CD4-positive, alpha-beta memory T cell (primary cell): ENCODE data around the gene RBPJ. TPM values are rescaled to one million over a fixed set of nuclear protein-coding genes. Genes with fewer than 3 reads are reported as not detected.

ENCODE experiments used
- CTCF ChIA-PET: fragments of 350-600 bp; sonication (Branson Sonifier 250); formaldehyde crosslinking; loops from one replicate; lab custom pipeline; 2021; ENCODE audit warnings: inconsistent platforms; ENCODE audit not compliant: partially characterized antibody; lab: Charles Lee
- POLR2A ChIA-PET: fragments of 350-600 bp; sonication (Branson Sonifier 250); formaldehyde crosslinking; loops from one replicate; lab custom pipeline; 2021; ENCODE audit not compliant: partially characterized antibody; lab: Charles Lee
- DNase-seq, 5 donors: peaks; one replicate each; pipeline versions ENCODE4 v3.0.0 to v3.0.0-alpha.2; 2020 to 2022; ENCODE audit warnings: mixed read lengths in 1 of 5
- H3K27ac ChIP-seq: one replicate; pipeline ENCODE4 v1.7.0; 2013; ENCODE audit warnings: low read depth, low read length
- H3K27me3 ChIP-seq: 2 replicates; pipeline ENCODE4 v1.7.0; 2013; ENCODE audit warnings: mild to moderate bottlenecking, low read length, moderate library complexity; ENCODE audit not compliant: insufficient read depth
- H3K36me3 ChIP-seq: 2 replicates; pipeline ENCODE4 v1.7.0; 2013; ENCODE audit warnings: mild to moderate bottlenecking, low read length, moderate library complexity; ENCODE audit not compliant: insufficient read depth
- H3K4me1 ChIP-seq: 2 replicates; pipeline ENCODE4 v1.7.0; 2013; ENCODE audit warnings: mild to moderate bottlenecking, low read length, moderate library complexity; ENCODE audit not compliant: insufficient read depth
- H3K4me3 ChIP-seq, 2 donors: one replicate each; pipeline ENCODE4 v1.7.0; 2013; ENCODE audit warnings: low read length in 2 of 2, mild to moderate bottlenecking in 1 of 2
- H3K9me3 ChIP-seq, 2 donors: one replicate each; pipeline ENCODE4 v1.7.0; 2013; ENCODE audit warnings: low read length in 2 of 2, control low read depth in 1 of 2; ENCODE audit not compliant: control insufficient read depth in 1 of 2
- H3K27ac Mint-ChIP-seq, 7 donors: one replicate each; pipeline ENCODE4 v1.8.0; 2020 to 2021; ENCODE audit warnings: mixed read lengths in 7 of 7, mild to moderate bottlenecking in 6 of 7, inconsistent platforms in 3 of 7, moderate library complexity in 3 of 7
- H3K27me3 Mint-ChIP-seq, 2 donors: one replicate each; pipeline ENCODE4 v1.8.0; 2020 to 2021; ENCODE audit warnings: mixed read lengths in 2 of 2
- H3K36me3 Mint-ChIP-seq, 2 donors: one replicate each; pipeline ENCODE4 v1.8.0; 2020 to 2021; ENCODE audit warnings: mixed read lengths in 2 of 2, inconsistent platforms in 1 of 2, mild to moderate bottlenecking in 1 of 2
- H3K4me1 Mint-ChIP-seq, 4 donors: one replicate each; pipeline ENCODE4 v1.8.0; 2020 to 2021; ENCODE audit warnings: mixed read lengths in 4 of 4, mild to moderate bottlenecking in 1 of 4
- H3K4me3 Mint-ChIP-seq, 8 donors: one replicate each; pipeline ENCODE4 v1.8.0; 2020 to 2021; ENCODE audit warnings: mixed read lengths in 8 of 8, mild to moderate bottlenecking in 7 of 8, moderate library complexity in 6 of 8, inconsistent platforms in 3 of 8
- H3K9me3 Mint-ChIP-seq, 8 donors: one replicate each; pipeline ENCODE4 v1.8.0; 2020 to 2021; ENCODE audit warnings: mixed read lengths in 8 of 8, mild to moderate bottlenecking in 5 of 8, inconsistent platforms in 3 of 8, moderate library complexity in 1 of 8
- intact Hi-C: fragments of 100-400 bp; cut with micrococcal nuclease; formaldehyde crosslinking; loops from one replicate; pipeline ENCODE4 v1.15.1; 2023
- polyA plus RNA-seq, 2 donors: library from polyadenylated mRNA; unstranded; fragments of 300-500 nt; fragmentation: Illumina TruSeq; gene quantifications; one replicate each; pipeline ENCODE4 v1.2.3, GENCODE V29; 2021
- total RNA-seq, 2 experiments: library from RNA; stranded (reverse); gene quantifications; one replicate each; pipeline ENCODE4 v1.2.3, GENCODE V29; 2021

Gene RBPJ
- total and polyA plus RNA-seq, 4 experiments from 2014 or later: 75.2 to 96.3 (median 91.5) TPM

GRCh38 chr4:26447378-26447777 lies 126.6 kb downstream of the RBPJ start:
- H3K27me3 Mint-ChIP-seq: peaks cover 0 to 9% of the 10 kb centered on the region in 2 donors
- intact Hi-C loops: no loop called here
- H3K4me1 ChIP-seq: no peaks in the 10 kb centered on the region
- H3K27me3 ChIP-seq: no peaks in the 10 kb centered on the region
- no peaks in the 10 kb centered on the region for H3K4me1 Mint-ChIP-seq
- DNase-seq: no peak
- ChIA-PET POLR2A (no interaction called here), CTCF (no interaction called here)
- no peaks in the 10 kb centered on the region for H3K36me3 Mint-ChIP-seq
- H3K36me3 ChIP-seq: no peaks in the 10 kb centered on the region
- no peak overlapping the region for H3K27ac Mint-ChIP-seq
- no peak overlapping the region for H3K4me3 Mint-ChIP-seq
- H3K27ac ChIP-seq: no peak overlapping the region
- H3K4me3 ChIP-seq: no peak overlapping the region
- no peaks in the 10 kb centered on the region for H3K9me3 ChIP-seq
- peaks cover 0 to 25% (median 15%) of the 10 kb centered on the region in 8 donors for H3K9me3 Mint-ChIP-seq

GRCh38 chr4:26450418-26450817 lies 129.6 kb downstream of the RBPJ start:
- Mint-ChIP-seq H3K27ac (no peak overlapping the region), H3K9me3 (peaks cover 0 to 10% (median 2%) of the 10 kb centered on the region in 8 donors), H3K4me1 (no peaks in the 10 kb centered on the region), H3K27me3 (peaks cover 0 to 2% of the 10 kb centered on the region in 2 donors), H3K4me3 (no peak overlapping the region), H3K36me3 (no peaks in the 10 kb centered on the region)
- Histone ChIP-seq H3K9me3 (no peaks in the 10 kb centered on the region), H3K27ac (no peak overlapping the region), H3K4me1 (no peaks in the 10 kb centered on the region), H3K36me3 (no peaks in the 10 kb centered on the region), H3K4me3 (no peak overlapping the region), H3K27me3 (no peaks in the 10 kb centered on the region)
- ChIA-PET CTCF (no interaction called here), POLR2A (no interaction called here)
- DNase-seq: no peak
- intact Hi-C loops: no loop called here

- Mint-ChIP-seq H3K27me3 (peaks cover 0 to 2% of the 10 kb centered on the region in 2 donors), H3K4me3 (no peak overlapping the region), H3K27ac (no peak overlapping the region), H3K9me3 (peaks cover 0 to 10% (median 2%) of the 10 kb centered on the region in 8 donors), H3K36me3 (no peaks in the 10 kb centered on the region), H3K4me1 (no peaks in the 10 kb centered on the region)
- intact Hi-C loops: no loop called here
- ChIA-PET POLR2A (no interaction called here), CTCF (interaction anchor here (0.7 to 1.9 kb wide), 3 partner anchors 8 to 11 kb away, joined by 3 to 7 read pairs (median 3); no protein-coding TSS in a partner anchor)
- no peak overlapping the region for H3K4me3 ChIP-seq
- DNase-seq: no peak
- H3K9me3 ChIP-seq: no peaks in the 10 kb centered on the region
- H3K36me3 ChIP-seq: no peaks in the 10 kb centered on the region
- no peaks in the 10 kb centered on the region for H3K27me3 ChIP-seq
- H3K4me1 ChIP-seq: no peaks in the 10 kb centered on the region
- H3K27ac ChIP-seq: no peak overlapping the region
Observed at GRCh38 chr4:26451597-26451996, 130.8 kb downstream of the RBPJ start.

- Mint-ChIP-seq H3K36me3 (no peaks in the 10 kb centered on the region), H3K9me3 (peaks cover 0 to 7% (median 2%) of the 10 kb centered on the region in 8 donors), H3K4me1 (no peaks in the 10 kb centered on the region), H3K27me3 (peaks cover 0 to 2% of the 10 kb centered on the region in 2 donors), H3K4me3 (no peak overlapping the region), H3K27ac (no peak overlapping the region)
- H3K27ac ChIP-seq: no peak overlapping the region
- intact Hi-C loops: no loop called here
- ChIA-PET CTCF (interaction anchor here (1.9 kb wide), 1 partner anchor 8 kb away, joined by 7 read pairs; no protein-coding TSS in a partner anchor), POLR2A (no interaction called here)
- no peaks in the 10 kb centered on the region for H3K36me3 ChIP-seq
- no peaks in the 10 kb centered on the region for H3K4me1 ChIP-seq
- H3K4me3 ChIP-seq: no peak overlapping the region
- H3K27me3 ChIP-seq: no peaks in the 10 kb centered on the region
- H3K9me3 ChIP-seq: no peaks in the 10 kb centered on the region
- no peak for DNase-seq
Observed at GRCh38 chr4:26452565-26453531, 132.0 kb downstream of the RBPJ start.

GRCh38 chr4:26454961-26455360 lies 134.1 kb downstream of the RBPJ start:
- DNase-seq: no peak
- peaks cover 6 to 13% (median 10%) of the 10 kb centered on the region in 4 donors for H3K4me1 Mint-ChIP-seq
- no peak overlapping the region for H3K27ac ChIP-seq
- no peaks in the 10 kb centered on the region for H3K4me1 ChIP-seq
- H3K4me3 Mint-ChIP-seq: no peak overlapping the region
- no peaks in the 10 kb centered on the region for H3K27me3 ChIP-seq
- peaks cover 0 to 2% of the 10 kb centered on the region in 2 donors for H3K27me3 Mint-ChIP-seq
- H3K4me3 ChIP-seq: no peak overlapping the region
- ChIA-PET CTCF (no interaction called here), POLR2A (no interaction called here)
- no peaks in the 10 kb centered on the region for H3K36me3 Mint-ChIP-seq
- no peaks in the 10 kb centered on the region for H3K9me3 ChIP-seq
- intact Hi-C loops: no loop called here
- no peak overlapping the region for H3K27ac Mint-ChIP-seq
- no peaks in the 10 kb centered on the region for H3K36me3 ChIP-seq
- peaks cover 0 to 4% (median 0%) of the 10 kb centered on the region in 8 donors for H3K9me3 Mint-ChIP-seq

GRCh38 chr4:26455571-26455970 lies 134.8 kb downstream of the RBPJ start:
- H3K27ac Mint-ChIP-seq: peak overlapping the region in 1 of 7 donors; percentile 13
- peaks cover 6 to 13% (median 10%) of the 10 kb centered on the region in 4 donors for H3K4me1 Mint-ChIP-seq
- Histone ChIP-seq H3K27me3 (no peaks in the 10 kb centered on the region), H3K4me1 (no peaks in the 10 kb centered on the region), H3K36me3 (no peaks in the 10 kb centered on the region), H3K4me3 (no peak overlapping the region), H3K9me3 (no peaks in the 10 kb centered on the region), H3K27ac (no peak overlapping the region)
- CTCF ChIA-PET: interaction anchor here (8.1 kb wide), 1 partner anchor 552 kb away, joined by 82 read pairs; no protein-coding TSS in a partner anchor
- H3K27me3 Mint-ChIP-seq: peaks cover 0 to 2% of the 10 kb centered on the region in 2 donors
- no peaks in the 10 kb centered on the region for H3K36me3 Mint-ChIP-seq
- intact Hi-C loops: no loop called here
- peaks cover 0 to 4% (median 0%) of the 10 kb centered on the region in 8 donors for H3K9me3 Mint-ChIP-seq
- POLR2A ChIA-PET: no interaction called here
- no peak overlapping the region for H3K4me3 Mint-ChIP-seq
- DNase-seq: no peak

GRCh38 chr4:26457412-26457811 lies 136.6 kb downstream of the RBPJ start:
- H3K4me3 ChIP-seq: no peak overlapping the region
- H3K9me3 ChIP-seq: no peaks in the 10 kb centered on the region
- H3K27ac ChIP-seq: no peak overlapping the region
- H3K4me3 Mint-ChIP-seq: no peak overlapping the region
- CTCF ChIA-PET: interaction anchor here (1.3 to 8.1 kb wide), 4 partner anchors 46 to 551 kb away, joined by 3 to 82 read pairs (median 16); no protein-coding TSS in a partner anchor
- POLR2A ChIA-PET: interaction anchor here (0.6 kb wide), 1 partner anchor 20 kb away, joined by 3 read pairs; no protein-coding TSS in a partner anchor
- no peaks in the 10 kb centered on the region for H3K36me3 ChIP-seq
- H3K36me3 Mint-ChIP-seq: no peaks in the 10 kb centered on the region
- H3K4me1 Mint-ChIP-seq: peaks cover 6 to 13% (median 10%) of the 10 kb centered on the region in 4 donors
- H3K27ac Mint-ChIP-seq: peak overlapping the region in 1 of 7 donors; percentile 52
- peaks cover 0 to 4% (median 0%) of the 10 kb centered on the region in 8 donors for H3K9me3 Mint-ChIP-seq
- no peaks in the 10 kb centered on the region for H3K4me1 ChIP-seq
- H3K27me3 Mint-ChIP-seq: peaks cover 0 to 2% of the 10 kb centered on the region in 2 donors
- intact Hi-C loops: no loop called here
- no peaks in the 10 kb centered on the region for H3K27me3 ChIP-seq
- DNase-seq: no peak
